HCT116 (cell line): ENCODE data around the gene COL19A1. TPM values are rescaled to one million over a fixed set of nuclear protein-coding genes. Genes with fewer than 3 reads are reported as not detected.

Experiments used
- ATAC-seq: fragments of 200-7000 bp; cut with Tn5 transposase; 2 replicates; pipeline ENCODE4 v1.9.1; 2020; ENCODE audit warnings: mild to moderate bottlenecking, moderate library complexity
- BruUV-seq: library from RNA; stranded (reverse); fragments of 400-500 nt; replicated peaks from 2 replicates; lab custom pipeline; 2021; lab: Mats Ljungman, UMichigan
- CTCF ChIA-PET: fragments of 300-600 bp; sonication (Branson Sonifier 250); formaldehyde crosslinking; loops from one replicate; lab custom pipeline; 2021; ENCODE audit warnings: antibody characterized with exemption; lab: Charles Lee
- POLR2A ChIA-PET: fragments of 300-600, 350-600 bp; sonication (Branson Sonifier 250); formaldehyde crosslinking; loops from one replicate; lab custom pipeline; 2021; ENCODE audit warnings: antibody characterized with exemption; lab: Charles Lee
- RAD21 ChIA-PET, 2 experiments: fragments of 300-600 bp; sonication (Branson Sonifier 250); formaldehyde crosslinking; loops; one replicate each; lab custom pipeline; 2023; ENCODE audit warnings: low total read pairs in 2 of 2; ENCODE audit not compliant: uncharacterized antibody in 2 of 2, unreplicated experiment in 2 of 2, low non-redundant PET in 1 of 2; lab: Charles Lee
- DNase-seq: peaks from one replicate; pipeline ENCODE4 v3.0.0-alpha.2; 2010; ENCODE audit warnings: low read depth, low spot score
- H2AFZ ChIP-seq: fragments of 200-600 bp; shearing (Covaris generic), sonication (generic); 2 replicates; pipeline ENCODE4 v1.6.1; 2017; ENCODE audit warnings: low read depth, mixed run types, mixed read lengths, antibody characterized with exemption, low read length; ENCODE audit not compliant: poor library complexity, severe bottlenecking
- H3K27ac ChIP-seq: 2 replicates; pipeline ENCODE4 v1.5.1; 2012; ENCODE audit warnings: low read depth, low read length
- H3K27me3 ChIP-seq: fragments of 200-600 bp; sonication (generic); 2 replicates; pipeline ENCODE4 v1.6.1; 2016; ENCODE audit warnings: mixed run types, low read length, mixed read lengths; ENCODE audit not compliant: insufficient read depth
- H3K36me3 ChIP-seq, 2 experiments: fragments of 200-500 bp in 1 of 2; fragments of 200-600 bp in 1 of 2; sonication (Bioruptor generic) in 1 of 2; sonication (generic) in 1 of 2; 2 replicates each; pipeline versions ENCODE4 v1.5.1 to v1.6.1; 2014 to 2016; ENCODE audit warnings: low read length in 2 of 2, inconsistent platforms in 1 of 2, mixed read lengths in 1 of 2, mixed run types in 1 of 2; ENCODE audit not compliant: insufficient read depth in 2 of 2, control insufficient read depth in 1 of 2
- H3K4me1 ChIP-seq, 2 experiments: fragments of 200-600 bp in 1 of 2; sonication (generic) in 1 of 2; 2 replicates each; pipeline versions ENCODE4 v1.5.1 to v1.6.1; 2012 to 2017; ENCODE audit warnings: low read length in 2 of 2, inconsistent platforms in 1 of 2, mild to moderate bottlenecking in 1 of 2, mixed read lengths in 1 of 2, mixed run types in 1 of 2, moderate library complexity in 1 of 2; ENCODE audit not compliant: insufficient read depth in 2 of 2, control insufficient read depth in 1 of 2
- H3K4me2 ChIP-seq: fragments of 200-600 bp; sonication (generic); 2 replicates; pipeline ENCODE4 v1.6.1; 2017; ENCODE audit warnings: mixed run types, low read length, mixed read lengths
- H3K4me3 ChIP-seq, 2 experiments: fragments of 200-600 bp in 1 of 2; sonication (generic) in 1 of 2; replicated peaks in 1 of 2; 2 replicates each; pipeline ENCODE4 v1.5.1; 2011 to 2016; ENCODE audit warnings: low read length in 2 of 2, control low read depth in 1 of 2, low read depth in 1 of 2, mild to moderate bottlenecking in 1 of 2, mixed read lengths in 1 of 2, mixed run types in 1 of 2
- H3K79me2 ChIP-seq: fragments of 200-600 bp; sonication (generic); 2 replicates; pipeline ENCODE4 v1.6.1; 2017; ENCODE audit warnings: mild to moderate bottlenecking, mixed run types, low read length, moderate library complexity, mixed read lengths; ENCODE audit not compliant: insufficient read depth
- H3K9ac ChIP-seq: fragments of 200-600 bp; sonication (generic); 2 replicates; pipeline ENCODE4 v1.6.1; 2016; ENCODE audit warnings: low read length, mixed read lengths
- H3K9me2 ChIP-seq: fragments of 200-600 bp; sonication (generic), shearing (Covaris generic); 2 replicates; pipeline ENCODE4 v1.6.1; 2017; ENCODE audit warnings: mixed run types, mild to moderate bottlenecking, moderate library complexity; ENCODE audit not compliant: insufficient read depth
- H3K9me3 ChIP-seq, 2 experiments: fragments of 200-500 bp in 1 of 2; fragments of 200-600 bp in 1 of 2; sonication (Bioruptor generic) in 1 of 2; sonication (generic) in 1 of 2; 2 replicates each; pipeline ENCODE4 v1.6.1; 2014 to 2017; ENCODE audit warnings: low read length in 2 of 2, mixed read lengths in 2 of 2, inconsistent platforms in 1 of 2, low read depth in 1 of 2, mild to moderate bottlenecking in 1 of 2, mixed run types in 1 of 2, moderate library complexity in 1 of 2; ENCODE audit not compliant: control insufficient read depth in 1 of 2, insufficient read depth in 1 of 2
- H4K20me1 ChIP-seq: fragments of 200-600 bp; sonication (generic), shearing (Covaris generic); 2 replicates; pipeline ENCODE4 v1.6.1; 2017; ENCODE audit warnings: mixed run types, mild to moderate bottlenecking, moderate library complexity; ENCODE audit not compliant: insufficient read depth
- CBX3 ChIP-seq: IDR thresholded peaks from 2 replicates; pipeline ENCODE4 v1.6.1; 2012; ENCODE audit warnings: low read depth
- EGR1 ChIP-seq: IDR thresholded peaks from 2 replicates; pipeline ENCODE4 v1.6.1; 2012; ENCODE audit warnings: low read depth
- EZH2phosphoT487 ChIP-seq: fragments of 200-600 bp; IDR thresholded peaks from 2 replicates; pipeline ENCODE4 v1.6.1; 2018; ENCODE audit warnings: antibody characterized with exemption, borderline replicate concordance
- JUND ChIP-seq: IDR thresholded peaks from 2 replicates; pipeline ENCODE4 v1.6.1; 2012
- POLR2A ChIP-seq: IDR thresholded peaks from 2 replicates; pipeline ENCODE4 v1.7.0; 2011; ENCODE audit warnings: borderline replicate concordance; ENCODE audit not compliant: insufficient read depth, insufficient read length; ENCODE audit errors: extremely low read depth
- SP1 ChIP-seq: IDR thresholded peaks from 2 replicates; pipeline ENCODE4 v1.6.1; 2012; ENCODE audit warnings: low read depth
- SRF ChIP-seq: IDR thresholded peaks from 2 replicates; pipeline ENCODE4 v1.6.1; 2012; ENCODE audit warnings: low read depth
- YY1 ChIP-seq: IDR thresholded peaks from 2 replicates; pipeline ENCODE4 v1.6.1; 2011; ENCODE audit warnings: low read length, low read depth, moderate library complexity, mild to moderate bottlenecking; ENCODE audit not compliant: insufficient replicate concordance; ENCODE audit errors: extremely low read depth
- intact Hi-C: fragments of 100-400 bp; cut with micrococcal nuclease; formaldehyde crosslinking; loops from 2 replicates; pipeline ENCODE4 v1.10.0; 2022
- total RNA-seq: library from RNA; stranded (reverse); gene quantifications from one replicate; pipeline ENCODE4 v1.2.1, GENCODE V29; 2021; ENCODE audit not compliant: unreplicated experiment
- TF ChIP-seq, protein P1 (sequence below): IDR thresholded peaks from 2 replicates; pipeline ENCODE4 v1.6.1; 2011; ENCODE audit warnings: mild to moderate bottlenecking, low read length, moderate library complexity; ENCODE audit not compliant: insufficient replicate concordance; ENCODE audit errors: extremely low read depth
- TF ChIP-seq, protein P2 (sequence below), 3 experiments: fragments of 200-600 bp in 1 of 3; sonication (generic) in 1 of 3; IDR thresholded peaks in 2 of 3; conservative IDR thresholded peaks in 1 of 3; 2 replicates each; pipeline ENCODE4 v1.5.1; 2012 to 2017; ENCODE audit warnings: low read depth in 2 of 3, low read length in 2 of 3, antibody characterized with exemption in 1 of 3, borderline replicate concordance in 1 of 3, control low read depth in 1 of 3, mild to moderate bottlenecking in 1 of 3, mixed read lengths in 1 of 3, mixed run types in 1 of 3, moderate library complexity in 1 of 3; ENCODE audit not compliant: insufficient read depth in 1 of 3
- TF ChIP-seq, protein P3 (sequence below): IDR thresholded peaks from 2 replicates; pipeline ENCODE4 v1.6.1; 2012; ENCODE audit warnings: low read depth

The COL19A1 gene
- total RNA-seq, 1 experiment from 2014 or later = not detected

DNA sequence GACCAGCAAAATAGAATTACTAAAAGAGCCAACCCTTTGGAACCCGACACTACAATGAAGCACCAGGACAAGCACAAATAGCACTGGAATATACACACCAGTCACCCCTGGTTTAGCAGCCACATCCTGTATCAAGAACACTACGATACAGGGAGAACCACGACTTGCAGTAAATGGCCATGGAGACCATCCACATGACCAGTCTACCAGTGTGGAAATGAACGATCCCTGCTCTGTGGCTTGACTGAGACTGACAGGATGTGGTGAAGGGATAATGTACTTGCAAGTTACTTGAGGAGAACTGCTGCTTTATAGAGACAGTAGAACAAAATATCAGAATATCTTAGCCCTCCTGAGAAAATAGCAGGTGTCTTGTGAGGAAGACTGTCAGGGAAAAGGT lies 266.9 kb downstream of the COL19A1 start:
- ChIA-PET POLR2A (no interaction called here), RAD21 (no interaction called here), CTCF (interaction anchor here (1.2 kb wide), 1 partner anchor 25 kb away, joined by 4 read pairs; no protein-coding TSS in a partner anchor)
- Histone ChIP-seq H3K9ac (no peak overlapping the region), H3K36me3 (no peaks in the 10 kb centered on the region), H3K27ac (no peak overlapping the region), H3K9me3 (no peaks in the 10 kb centered on the region), H2AFZ (no peak overlapping the region), H3K9me2 (no peaks in the 10 kb centered on the region), H3K27me3 (peaks cover 27% of the 10 kb centered on the region), H3K4me2 (no peak overlapping the region), H3K4me1 (no peaks in the 10 kb centered on the region)
- intact Hi-C loops = no loop called here
- no peak for ATAC-seq
- no TSS peak for BruUV-seq
- TF ChIP-seq SP1 (no peak), JUND (no peak), EGR1 (no peak), CBX3 (no peak), POLR2A (no peak), YY1 (no peak), SRF (no peak), EZH2phosphoT487 (no peak)
- TF ChIP-seq, protein P1, sequence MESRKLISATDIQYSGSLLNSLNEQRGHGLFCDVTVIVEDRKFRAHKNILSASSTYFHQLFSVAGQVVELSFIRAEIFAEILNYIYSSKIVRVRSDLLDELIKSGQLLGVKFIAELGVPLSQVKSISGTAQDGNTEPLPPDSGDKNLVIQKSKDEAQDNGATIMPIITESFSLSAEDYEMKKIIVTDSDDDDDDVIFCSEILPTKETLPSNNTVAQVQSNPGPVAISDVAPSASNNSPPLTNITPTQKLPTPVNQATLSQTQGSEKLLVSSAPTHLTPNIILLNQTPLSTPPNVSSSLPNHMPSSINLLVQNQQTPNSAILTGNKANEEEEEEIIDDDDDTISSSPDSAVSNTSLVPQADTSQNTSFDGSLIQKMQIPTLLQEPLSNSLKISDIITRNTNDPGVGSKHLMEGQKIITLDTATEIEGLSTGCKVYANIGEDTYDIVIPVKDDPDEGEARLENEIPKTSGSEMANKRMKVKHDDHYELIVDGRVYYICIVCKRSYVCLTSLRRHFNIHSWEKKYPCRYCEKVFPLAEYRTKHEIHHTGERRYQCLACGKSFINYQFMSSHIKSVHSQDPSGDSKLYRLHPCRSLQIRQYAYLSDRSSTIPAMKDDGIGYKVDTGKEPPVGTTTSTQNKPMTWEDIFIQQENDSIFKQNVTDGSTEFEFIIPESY = no peak
- TF ChIP-seq, protein P2, sequence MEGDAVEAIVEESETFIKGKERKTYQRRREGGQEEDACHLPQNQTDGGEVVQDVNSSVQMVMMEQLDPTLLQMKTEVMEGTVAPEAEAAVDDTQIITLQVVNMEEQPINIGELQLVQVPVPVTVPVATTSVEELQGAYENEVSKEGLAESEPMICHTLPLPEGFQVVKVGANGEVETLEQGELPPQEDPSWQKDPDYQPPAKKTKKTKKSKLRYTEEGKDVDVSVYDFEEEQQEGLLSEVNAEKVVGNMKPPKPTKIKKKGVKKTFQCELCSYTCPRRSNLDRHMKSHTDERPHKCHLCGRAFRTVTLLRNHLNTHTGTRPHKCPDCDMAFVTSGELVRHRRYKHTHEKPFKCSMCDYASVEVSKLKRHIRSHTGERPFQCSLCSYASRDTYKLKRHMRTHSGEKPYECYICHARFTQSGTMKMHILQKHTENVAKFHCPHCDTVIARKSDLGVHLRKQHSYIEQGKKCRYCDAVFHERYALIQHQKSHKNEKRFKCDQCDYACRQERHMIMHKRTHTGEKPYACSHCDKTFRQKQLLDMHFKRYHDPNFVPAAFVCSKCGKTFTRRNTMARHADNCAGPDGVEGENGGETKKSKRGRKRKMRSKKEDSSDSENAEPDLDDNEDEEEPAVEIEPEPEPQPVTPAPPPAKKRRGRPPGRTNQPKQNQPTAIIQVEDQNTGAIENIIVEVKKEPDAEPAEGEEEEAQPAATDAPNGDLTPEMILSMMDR (IDR thresholded peaks at IDR 0.05 in 2 of 3, conservative IDR thresholded peaks at IDR 0.05 in 1 of 3; ENCODE audit: borderline replicate concordance in 1 of 3, insufficient read depth in 1 of 3, low read depth in 2 of 3, low read length in 2 of 3) = no peak
- TF ChIP-seq, protein P3, sequence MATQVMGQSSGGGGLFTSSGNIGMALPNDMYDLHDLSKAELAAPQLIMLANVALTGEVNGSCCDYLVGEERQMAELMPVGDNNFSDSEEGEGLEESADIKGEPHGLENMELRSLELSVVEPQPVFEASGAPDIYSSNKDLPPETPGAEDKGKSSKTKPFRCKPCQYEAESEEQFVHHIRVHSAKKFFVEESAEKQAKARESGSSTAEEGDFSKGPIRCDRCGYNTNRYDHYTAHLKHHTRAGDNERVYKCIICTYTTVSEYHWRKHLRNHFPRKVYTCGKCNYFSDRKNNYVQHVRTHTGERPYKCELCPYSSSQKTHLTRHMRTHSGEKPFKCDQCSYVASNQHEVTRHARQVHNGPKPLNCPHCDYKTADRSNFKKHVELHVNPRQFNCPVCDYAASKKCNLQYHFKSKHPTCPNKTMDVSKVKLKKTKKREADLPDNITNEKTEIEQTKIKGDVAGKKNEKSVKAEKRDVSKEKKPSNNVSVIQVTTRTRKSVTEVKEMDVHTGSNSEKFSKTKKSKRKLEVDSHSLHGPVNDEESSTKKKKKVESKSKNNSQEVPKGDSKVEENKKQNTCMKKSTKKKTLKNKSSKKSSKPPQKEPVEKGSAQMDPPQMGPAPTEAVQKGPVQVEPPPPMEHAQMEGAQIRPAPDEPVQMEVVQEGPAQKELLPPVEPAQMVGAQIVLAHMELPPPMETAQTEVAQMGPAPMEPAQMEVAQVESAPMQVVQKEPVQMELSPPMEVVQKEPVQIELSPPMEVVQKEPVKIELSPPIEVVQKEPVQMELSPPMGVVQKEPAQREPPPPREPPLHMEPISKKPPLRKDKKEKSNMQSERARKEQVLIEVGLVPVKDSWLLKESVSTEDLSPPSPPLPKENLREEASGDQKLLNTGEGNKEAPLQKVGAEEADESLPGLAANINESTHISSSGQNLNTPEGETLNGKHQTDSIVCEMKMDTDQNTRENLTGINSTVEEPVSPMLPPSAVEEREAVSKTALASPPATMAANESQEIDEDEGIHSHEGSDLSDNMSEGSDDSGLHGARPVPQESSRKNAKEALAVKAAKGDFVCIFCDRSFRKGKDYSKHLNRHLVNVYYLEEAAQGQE = no peak
- TF ChIP-seq, all 23 proteins: peak for 0
- Histone ChIP-seq H3K4me3 (no peak overlapping the region), H4K20me1 (no peaks in the 10 kb centered on the region), H3K79me2 (no peaks in the 10 kb centered on the region)
- DNase-seq = no peak
